HCT116 (cell line): ENCODE results near the gene MLC1. TPM values are rescaled to one million over a fixed set of nuclear protein-coding genes. Genes with fewer than 3 reads are reported as not detected.

ENCODE experiments used
- ATAC-seq: fragments of 200-7000 bp; cut with Tn5 transposase; 2 replicates; pipeline ENCODE4 v1.9.1; 2020; ENCODE audit warnings: mild to moderate bottlenecking, moderate library complexity
- BruUV-seq: library from RNA; stranded (reverse); fragments of 400-500 nt; replicated peaks from 2 replicates; lab custom pipeline; 2021; lab: Mats Ljungman, UMichigan
- CTCF ChIA-PET: fragments of 300-600 bp; sonication (Branson Sonifier 250); formaldehyde crosslinking; loops from one replicate; lab custom pipeline; 2021; ENCODE audit warnings: antibody characterized with exemption; lab: Charles Lee
- POLR2A ChIA-PET: fragments of 300-600, 350-600 bp; sonication (Branson Sonifier 250); formaldehyde crosslinking; loops from one replicate; lab custom pipeline; 2021; ENCODE audit warnings: antibody characterized with exemption; lab: Charles Lee
- RAD21 ChIA-PET, 2 experiments: fragments of 300-600 bp; sonication (Branson Sonifier 250); formaldehyde crosslinking; loops; one replicate each; lab custom pipeline; 2023; ENCODE audit warnings: low total read pairs in 2 of 2; ENCODE audit not compliant: uncharacterized antibody in 2 of 2, unreplicated experiment in 2 of 2, low non-redundant PET in 1 of 2; lab: Charles Lee
- DNase-seq: peaks from one replicate; pipeline ENCODE4 v3.0.0-alpha.2; 2010; ENCODE audit warnings: low read depth, low spot score
- H2AFZ ChIP-seq: fragments of 200-600 bp; shearing (Covaris generic), sonication (generic); 2 replicates; pipeline ENCODE4 v1.6.1; 2017; ENCODE audit warnings: low read depth, mixed run types, mixed read lengths, antibody characterized with exemption, low read length; ENCODE audit not compliant: poor library complexity, severe bottlenecking
- H3K27ac ChIP-seq: 2 replicates; pipeline ENCODE4 v1.5.1; 2012; ENCODE audit warnings: low read depth, low read length
- H3K27me3 ChIP-seq: fragments of 200-600 bp; sonication (generic); 2 replicates; pipeline ENCODE4 v1.6.1; 2016; ENCODE audit warnings: mixed run types, low read length, mixed read lengths; ENCODE audit not compliant: insufficient read depth
- H3K36me3 ChIP-seq, 2 experiments: fragments of 200-500 bp in 1 of 2; fragments of 200-600 bp in 1 of 2; sonication (Bioruptor generic) in 1 of 2; sonication (generic) in 1 of 2; 2 replicates each; pipeline versions ENCODE4 v1.5.1 to v1.6.1; 2014 to 2016; ENCODE audit warnings: low read length in 2 of 2, inconsistent platforms in 1 of 2, mixed read lengths in 1 of 2, mixed run types in 1 of 2; ENCODE audit not compliant: insufficient read depth in 2 of 2, control insufficient read depth in 1 of 2
- H3K4me1 ChIP-seq, 2 experiments: fragments of 200-600 bp in 1 of 2; sonication (generic) in 1 of 2; 2 replicates each; pipeline versions ENCODE4 v1.5.1 to v1.6.1; 2012 to 2017; ENCODE audit warnings: low read length in 2 of 2, inconsistent platforms in 1 of 2, mild to moderate bottlenecking in 1 of 2, mixed read lengths in 1 of 2, mixed run types in 1 of 2, moderate library complexity in 1 of 2; ENCODE audit not compliant: insufficient read depth in 2 of 2, control insufficient read depth in 1 of 2
- H3K4me2 ChIP-seq: fragments of 200-600 bp; sonication (generic); 2 replicates; pipeline ENCODE4 v1.6.1; 2017; ENCODE audit warnings: mixed run types, low read length, mixed read lengths
- H3K4me3 ChIP-seq, 2 experiments: fragments of 200-600 bp in 1 of 2; sonication (generic) in 1 of 2; replicated peaks in 1 of 2; 2 replicates each; pipeline ENCODE4 v1.5.1; 2011 to 2016; ENCODE audit warnings: low read length in 2 of 2, control low read depth in 1 of 2, low read depth in 1 of 2, mild to moderate bottlenecking in 1 of 2, mixed read lengths in 1 of 2, mixed run types in 1 of 2
- H3K79me2 ChIP-seq: fragments of 200-600 bp; sonication (generic); 2 replicates; pipeline ENCODE4 v1.6.1; 2017; ENCODE audit warnings: mild to moderate bottlenecking, mixed run types, low read length, moderate library complexity, mixed read lengths; ENCODE audit not compliant: insufficient read depth
- H3K9ac ChIP-seq: fragments of 200-600 bp; sonication (generic); 2 replicates; pipeline ENCODE4 v1.6.1; 2016; ENCODE audit warnings: low read length, mixed read lengths
- H3K9me2 ChIP-seq: fragments of 200-600 bp; sonication (generic), shearing (Covaris generic); 2 replicates; pipeline ENCODE4 v1.6.1; 2017; ENCODE audit warnings: mixed run types, mild to moderate bottlenecking, moderate library complexity; ENCODE audit not compliant: insufficient read depth
- H3K9me3 ChIP-seq, 2 experiments: fragments of 200-500 bp in 1 of 2; fragments of 200-600 bp in 1 of 2; sonication (Bioruptor generic) in 1 of 2; sonication (generic) in 1 of 2; 2 replicates each; pipeline ENCODE4 v1.6.1; 2014 to 2017; ENCODE audit warnings: low read length in 2 of 2, mixed read lengths in 2 of 2, inconsistent platforms in 1 of 2, low read depth in 1 of 2, mild to moderate bottlenecking in 1 of 2, mixed run types in 1 of 2, moderate library complexity in 1 of 2; ENCODE audit not compliant: control insufficient read depth in 1 of 2, insufficient read depth in 1 of 2
- H4K20me1 ChIP-seq: fragments of 200-600 bp; sonication (generic), shearing (Covaris generic); 2 replicates; pipeline ENCODE4 v1.6.1; 2017; ENCODE audit warnings: mixed run types, mild to moderate bottlenecking, moderate library complexity; ENCODE audit not compliant: insufficient read depth
- CEBPB ChIP-seq: IDR thresholded peaks from 2 replicates; pipeline ENCODE4 v1.6.1; 2012; ENCODE audit warnings: low read depth
- JUND ChIP-seq: IDR thresholded peaks from 2 replicates; pipeline ENCODE4 v1.6.1; 2012
- RAD21 ChIP-seq: IDR thresholded peaks from 2 replicates; pipeline ENCODE4 v1.6.1; 2012; ENCODE audit warnings: low read depth, mild to moderate bottlenecking
- REST ChIP-seq: IDR thresholded peaks from 2 replicates; pipeline ENCODE4 v1.6.1; 2012; ENCODE audit warnings: low read depth
- YY1 ChIP-seq: IDR thresholded peaks from 2 replicates; pipeline ENCODE4 v1.6.1; 2011; ENCODE audit warnings: low read length, low read depth, moderate library complexity, mild to moderate bottlenecking; ENCODE audit not compliant: insufficient replicate concordance; ENCODE audit errors: extremely low read depth
- intact Hi-C: fragments of 100-400 bp; cut with micrococcal nuclease; formaldehyde crosslinking; loops from 2 replicates; pipeline ENCODE4 v1.10.0; 2022
- total RNA-seq: library from RNA; stranded (reverse); gene quantifications from one replicate; pipeline ENCODE4 v1.2.1, GENCODE V29; 2021; ENCODE audit not compliant: unreplicated experiment
- TF ChIP-seq, protein P1 (sequence below): IDR thresholded peaks from 2 replicates; pipeline ENCODE4 v1.6.1; 2012

MLC1 gene
- total RNA-seq, 1 experiment from 2014 or later = not detected

DNA sequence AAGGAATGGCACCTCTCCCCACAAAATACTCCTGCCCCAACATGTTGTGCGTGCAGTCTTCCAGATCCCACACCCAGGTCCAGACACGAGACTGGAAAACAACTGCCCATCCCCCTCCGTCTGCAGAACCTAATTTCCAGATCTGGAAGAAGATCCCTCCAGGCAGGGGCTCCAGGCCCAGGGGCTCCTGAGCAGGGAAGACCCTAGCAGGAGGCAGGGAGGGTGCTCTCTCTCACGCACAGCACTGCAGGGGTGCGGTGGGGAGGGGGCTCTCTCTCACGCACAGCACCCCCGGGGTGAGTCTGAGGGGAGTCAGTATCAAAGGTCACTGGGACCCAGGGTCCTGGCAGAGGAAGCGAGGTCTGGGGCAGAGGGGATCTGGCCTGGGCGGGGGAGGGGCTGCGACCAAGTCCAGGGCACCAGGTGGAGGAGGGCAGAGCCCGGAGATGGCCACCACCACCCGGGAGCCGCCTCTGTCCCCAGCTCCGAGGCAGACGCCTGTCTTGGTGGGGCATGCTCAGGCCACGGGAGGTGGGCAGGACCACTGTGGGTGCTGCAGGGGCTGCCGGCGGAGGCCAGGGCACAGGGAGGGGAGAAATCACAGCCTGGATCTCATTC, 1.7 kb downstream of the MLC1 start:
- ATAC-seq = no peak

More for the DNA sequence above, 1.7 kb downstream of the MLC1 start:
- H3K9me2 ChIP-seq = no peaks in the 10 kb centered on the region
- no peaks in the 10 kb centered on the region for H4K20me1 ChIP-seq
- H3K27ac ChIP-seq = no peak overlapping the region
- TF ChIP-seq YY1 (no peak), REST (no peak), CEBPB (no peak), JUND (no peak), RAD21 (no peak)
- TF ChIP-seq, protein P1, sequence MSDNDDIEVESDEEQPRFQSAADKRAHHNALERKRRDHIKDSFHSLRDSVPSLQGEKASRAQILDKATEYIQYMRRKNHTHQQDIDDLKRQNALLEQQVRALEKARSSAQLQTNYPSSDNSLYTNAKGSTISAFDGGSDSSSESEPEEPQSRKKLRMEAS = no peak
- no peaks in the 10 kb centered on the region for H3K36me3 ChIP-seq
- no peak overlapping the region for H3K4me3 ChIP-seq
- RAD21 ChIA-PET = no interaction called here
- peaks cover 0 to 3% of the 10 kb centered on the region in 2 experiments; a peak in 1 of 4 replicates for H3K9me3 ChIP-seq
- DNase-seq = no peak
- peaks cover 0 to 10% of the 10 kb centered on the region in 2 experiments; a peak in 3 of 4 replicates for H3K4me1 ChIP-seq
- H3K27me3 ChIP-seq = no peaks in the 10 kb centered on the region
- no peak overlapping the region for H3K9ac ChIP-seq
- H3K79me2 ChIP-seq = no peaks in the 10 kb centered on the region
- H2AFZ ChIP-seq = no peak overlapping the region
- intact Hi-C loops = no loop called here
- CTCF ChIA-PET = no interaction called here
- POLR2A ChIA-PET = no interaction called here
- no TSS peak for BruUV-seq
- H3K4me2 ChIP-seq = peak overlapping the region; percentile 28
